IPS-18c (cell line): Measurements from ENCODE around the gene RIT2.

Experiments
- H3K4me3 ChIP-seq: 2 replicates; pipeline ENCODE4 v1.7.0; 2013; ENCODE audit warnings: low read depth, mild to moderate bottlenecking, low read length, moderate library complexity; ENCODE audit not compliant: insufficient read depth
- H3K9me3 ChIP-seq: one replicate; pipeline ENCODE4 v1.6.1; 2013; ENCODE audit warnings: mild to moderate bottlenecking, low read length, moderate library complexity; ENCODE audit not compliant: control insufficient read depth, insufficient read depth

Gene RIT2

DNA sequence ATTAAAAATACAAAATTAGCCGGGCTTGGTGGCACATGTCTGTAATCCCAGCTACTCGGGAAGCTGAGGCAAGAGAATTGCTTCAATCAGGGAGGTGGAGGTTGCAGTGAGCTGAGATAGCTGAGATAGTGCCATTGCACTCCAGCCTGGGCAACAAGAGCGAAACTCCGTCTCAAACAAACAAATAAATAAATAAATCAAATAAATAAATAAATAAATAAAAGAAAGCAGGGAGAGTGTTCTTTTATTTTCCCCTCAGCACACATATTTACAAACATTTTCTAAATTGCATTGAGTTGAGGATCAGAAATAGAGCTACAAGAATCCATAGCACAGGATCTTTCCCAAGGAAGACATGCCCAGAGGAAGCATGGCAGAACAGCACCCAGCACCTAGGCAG is 71.9 kb downstream of the RIT2 start:
- H3K4me3 ChIP-seq, result no peak overlapping the region
- no peaks in the 10 kb centered on the region for H3K9me3 ChIP-seq

DNA sequence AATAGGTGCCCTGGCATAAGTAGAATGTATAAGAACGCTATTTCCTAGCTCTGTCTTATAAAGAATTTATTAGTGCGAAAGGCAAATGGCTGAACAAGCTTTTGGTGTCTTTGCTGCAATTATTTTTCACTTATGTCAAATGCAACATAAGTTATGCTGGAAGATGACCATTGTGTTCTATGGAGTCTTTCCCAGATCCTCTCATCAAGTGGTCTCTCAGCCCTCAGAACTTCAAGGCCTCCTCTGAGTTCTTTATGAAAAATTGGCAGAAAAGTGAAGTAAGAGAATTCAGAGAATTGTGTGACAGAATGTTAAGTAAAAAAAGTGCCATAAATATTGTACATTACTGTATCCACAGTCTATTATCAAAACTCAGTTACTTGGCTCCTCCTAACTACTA is 75.2 kb downstream of the RIT2 start:
- no peak overlapping the region for H3K4me3 ChIP-seq
- no peaks in the 10 kb centered on the region for H3K9me3 ChIP-seq

GRCh38 chr18:43034683-43035500 is 80.6 kb downstream of the RIT2 start:
- Histone ChIP-seq H3K9me3 (no peaks in the 10 kb centered on the region), H3K4me3 (no peak overlapping the region)

- Histone ChIP-seq H3K4me3 (no peak overlapping the region), H3K9me3 (no peaks in the 10 kb centered on the region)
Observed at GRCh38 chr18:43031169-43031568, 84.3 kb downstream of the RIT2 start.

DNA sequence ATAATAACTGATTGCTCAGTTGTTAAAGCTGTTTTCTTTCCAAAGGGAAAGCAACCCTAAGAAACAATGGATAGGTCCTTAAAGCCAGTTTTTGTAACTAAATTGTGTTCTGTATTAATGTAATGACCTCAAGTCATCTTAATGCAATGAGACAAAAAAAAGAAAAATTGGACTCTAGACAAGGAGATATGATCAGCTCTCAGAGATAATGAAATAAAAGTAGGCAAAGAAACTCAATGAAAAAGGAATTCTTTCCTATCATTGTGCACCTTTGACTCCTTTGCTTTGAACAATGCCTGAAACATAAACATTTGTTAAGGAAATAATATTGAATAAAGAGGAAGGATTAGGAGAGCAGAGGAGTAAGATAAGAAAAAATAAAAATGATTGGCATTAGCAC is 86.1 kb downstream of the RIT2 start:
- no peaks in the 10 kb centered on the region for H3K9me3 ChIP-seq

GRCh38 chr18:43022874-43023273 is 92.6 kb downstream of the RIT2 start:
- no peaks in the 10 kb centered on the region for H3K9me3 ChIP-seq
- no peak overlapping the region for H3K4me3 ChIP-seq

More for the DNA sequence above, 86.1 kb downstream of the RIT2 start:
- H3K4me3 ChIP-seq, result no peak overlapping the region

DNA sequence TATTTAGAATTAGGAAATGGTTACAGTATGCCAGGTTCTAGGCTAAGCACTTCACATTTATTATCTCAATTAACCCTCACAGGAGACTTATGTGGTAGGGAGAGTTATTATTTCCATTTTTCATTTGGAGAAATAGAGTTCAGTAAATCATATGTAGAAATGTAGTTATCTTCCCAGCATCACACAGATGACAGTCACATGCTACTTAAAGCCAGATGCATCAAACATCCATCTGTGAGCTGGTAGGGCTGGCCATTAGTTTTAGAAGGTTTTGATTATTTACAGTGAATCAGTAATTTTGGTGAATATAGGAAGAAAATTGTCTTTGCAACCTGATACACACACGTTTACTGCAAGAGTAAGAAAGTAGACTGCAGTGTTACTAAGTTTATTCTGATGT is 97.9 kb downstream of the RIT2 start:
- Histone ChIP-seq H3K4me3 (no peak overlapping the region), H3K9me3 (no peaks in the 10 kb centered on the region)

- no peak overlapping the region for H3K4me3 ChIP-seq
- no peaks in the 10 kb centered on the region for H3K9me3 ChIP-seq
Observed at GRCh38 chr18:43013486-43013885, 102.0 kb downstream of the RIT2 start.

DNA sequence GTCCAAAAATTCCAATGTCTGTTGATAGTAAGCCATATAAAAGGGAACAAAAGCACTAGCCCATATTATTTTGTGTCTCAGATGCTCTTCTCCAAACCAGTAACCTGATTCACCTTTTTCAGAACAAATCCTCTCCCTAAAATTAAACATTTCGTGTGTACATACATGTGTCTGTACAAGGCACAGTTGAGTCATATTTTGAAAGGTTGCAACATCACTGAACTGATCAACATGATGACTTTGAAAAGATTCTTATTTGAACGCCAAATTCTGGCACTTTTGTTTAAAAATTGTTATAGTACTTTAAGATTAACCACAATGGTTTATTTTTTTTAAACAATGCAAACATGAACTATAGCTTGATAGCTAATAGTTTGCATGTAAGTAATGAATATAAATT is 102.5 kb downstream of the RIT2 start:
- no peaks in the 10 kb centered on the region for H3K9me3 ChIP-seq
- no peak overlapping the region for H3K4me3 ChIP-seq

DNA sequence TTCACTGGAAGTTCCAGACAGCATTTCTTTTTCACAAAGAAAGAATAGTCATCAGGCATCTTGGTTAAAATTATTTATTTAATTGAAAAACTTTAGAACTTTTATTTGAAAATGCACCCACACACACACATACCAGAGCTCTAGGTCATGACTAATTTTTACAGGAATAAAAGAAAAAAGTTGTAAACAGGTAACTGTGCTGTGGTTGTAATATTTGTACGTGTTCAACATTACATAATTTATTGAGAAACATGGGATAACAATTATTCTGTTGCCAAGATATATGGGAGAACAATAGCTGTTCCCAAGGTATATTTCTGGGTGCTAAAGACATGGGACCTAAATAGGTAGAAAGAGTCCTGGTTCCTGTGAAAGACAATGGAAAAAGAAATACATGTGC is 104.9 kb downstream of the RIT2 start:
- Histone ChIP-seq H3K9me3 (no peaks in the 10 kb centered on the region), H3K4me3 (no peak overlapping the region)

GRCh38 chr18:43009674-43010073 is 105.8 kb downstream of the RIT2 start:
- Histone ChIP-seq H3K9me3 (no peaks in the 10 kb centered on the region), H3K4me3 (no peak overlapping the region)

DNA sequence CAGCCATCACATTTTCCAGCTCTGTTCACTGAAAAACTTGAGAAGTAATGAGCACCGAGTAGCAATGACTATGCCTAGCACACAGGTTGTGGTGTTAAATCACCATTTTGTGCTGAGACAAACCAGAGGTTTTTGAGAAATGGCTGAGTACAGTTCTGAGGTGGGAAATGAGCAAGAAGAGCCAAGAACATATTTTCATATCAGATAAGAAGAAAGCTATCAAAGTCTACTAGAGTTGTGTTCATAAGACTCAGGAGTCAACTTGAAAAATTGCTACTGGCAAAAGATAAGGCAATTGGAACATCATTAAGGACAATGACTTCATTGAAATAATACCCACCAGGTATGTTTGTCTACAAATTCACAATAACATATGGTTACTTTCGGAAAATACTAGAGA is 108.1 kb downstream of the RIT2 start:
- Histone ChIP-seq H3K4me3 (no peak overlapping the region), H3K9me3 (no peaks in the 10 kb centered on the region)

GRCh38 chr18:43004421-43004820 is 111.1 kb downstream of the RIT2 start:
- H3K4me3 ChIP-seq, result no peak overlapping the region
- H3K9me3 ChIP-seq, result no peaks in the 10 kb centered on the region

DNA sequence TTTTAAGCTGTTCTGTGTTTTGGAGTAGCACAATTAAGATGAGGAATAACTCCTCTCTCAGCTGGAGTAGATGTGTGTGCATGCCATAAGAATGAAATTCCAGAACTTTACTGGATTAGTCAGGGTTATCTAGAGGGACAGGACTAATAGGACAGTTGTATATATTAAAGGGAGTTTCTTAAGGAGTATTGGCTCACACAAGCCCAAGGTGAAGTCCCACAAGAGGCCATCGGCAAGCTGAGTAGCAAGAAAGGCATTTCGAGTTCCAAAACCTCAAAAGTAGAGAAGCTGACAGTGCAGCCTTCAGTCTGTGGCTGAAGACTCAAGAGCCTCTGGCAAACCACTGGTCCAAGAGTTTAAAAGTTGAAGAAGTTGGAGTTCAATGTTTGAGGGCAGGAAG is 113.7 kb downstream of the RIT2 start:
- no peak overlapping the region for H3K4me3 ChIP-seq
- H3K9me3 ChIP-seq, result no peaks in the 10 kb centered on the region

- Histone ChIP-seq H3K9me3 (no peaks in the 10 kb centered on the region), H3K4me3 (no peak overlapping the region)
Observed at GRCh38 chr18:42996824-42997223, 118.7 kb downstream of the RIT2 start.

- no peak overlapping the region for H3K4me3 ChIP-seq
Observed at GRCh38 chr18:42980426-42980825, 135.1 kb downstream of the RIT2 start.

GRCh38 chr18:42977982-42978637 is 137.4 kb downstream of the RIT2 start:
- no peaks in the 10 kb centered on the region for H3K9me3 ChIP-seq
- no peak overlapping the region for H3K4me3 ChIP-seq

More at GRCh38 chr18:42980426-42980825, 135.1 kb downstream of the RIT2 start:
- H3K9me3 ChIP-seq, result no peaks in the 10 kb centered on the region

DNA sequence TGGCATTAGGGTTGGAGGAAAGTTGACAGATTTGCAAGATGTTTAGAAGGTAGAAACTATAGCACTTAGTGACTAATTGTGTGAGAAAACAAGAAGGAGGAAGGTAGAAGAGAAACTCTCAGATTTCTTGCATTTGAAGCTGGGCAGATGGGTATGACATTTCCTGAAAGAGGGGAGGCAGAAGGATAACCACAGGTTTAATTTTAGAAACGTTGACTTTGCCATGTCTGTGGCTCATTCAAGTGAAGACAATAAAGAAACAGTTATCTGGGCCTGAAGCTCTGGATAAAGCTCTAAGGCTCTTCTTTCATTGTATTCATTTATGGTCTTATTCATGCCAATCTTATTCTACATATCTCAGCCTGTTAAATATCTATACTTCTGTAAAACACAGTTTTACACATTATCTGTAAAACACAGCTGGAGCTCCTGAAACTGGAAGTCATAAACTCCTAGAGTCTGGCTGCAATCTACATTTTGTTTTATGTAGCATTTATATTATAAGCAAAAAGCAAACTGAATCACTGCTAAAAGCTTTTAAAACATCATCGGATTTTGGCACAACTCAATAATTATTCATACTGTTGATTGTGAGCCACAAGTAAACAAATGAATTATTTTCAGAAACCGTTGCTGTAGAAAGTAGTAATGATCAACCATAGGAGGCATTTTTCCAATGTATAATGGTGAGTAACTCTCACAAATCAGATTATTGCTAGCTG is 138.5 kb downstream of the RIT2 start:
- no peak overlapping the region for H3K4me3 ChIP-seq

More for the DNA sequence above, 138.5 kb downstream of the RIT2 start:
- H3K9me3 ChIP-seq, result no peaks in the 10 kb centered on the region
